Heart right ventricle (tissue), 16 donors: ENCODE data around the gene PPP1R16B. TPM values are rescaled to one million over a fixed set of nuclear protein-coding genes. Genes with fewer than 3 reads are reported as not detected.

ENCODE experiments used
- ATAC-seq, 8 donors: fragments of 200-7000 bp; cut with Tn5 transposase; one replicate each; pipeline ENCODE4 v1.9.1; 2020; ENCODE audit warnings: mild to moderate bottlenecking in 8 of 8, moderate library complexity in 8 of 8, moderate number of reproducible peaks in 1 of 8
- DNase-seq, 2 donors: peaks; one replicate each; pipeline ENCODE4 v3.0.0-alpha.2; 2020
- H3K27ac ChIP-seq, 10 donors: fragments of 200-600 bp; sonication (generic) in 2 of 10; one replicate each; pipeline versions ENCODE4 v1.5.0 to v1.8.0; 2020 to 2022; ENCODE audit warnings: mild to moderate bottlenecking in 3 of 10
- H3K27me3 ChIP-seq, 7 donors: fragments of 200-600 bp; one replicate each; pipeline ENCODE4 v1.8.0; 2021 to 2022; ENCODE audit warnings: mild to moderate bottlenecking in 2 of 7
- H3K36me3 ChIP-seq, 9 donors: fragments of 200-600 bp; sonication (generic) in 1 of 9; one replicate each; pipeline versions ENCODE4 v1.5.0 to v1.8.0; 2020 to 2022; ENCODE audit warnings: mild to moderate bottlenecking in 2 of 9
- H3K4me1 ChIP-seq, 9 donors: fragments of 200-600 bp; sonication (generic) in 1 of 9; one replicate each; pipeline versions ENCODE4 v1.5.0 to v1.8.0; 2020 to 2022; ENCODE audit warnings: mild to moderate bottlenecking in 4 of 9
- H3K4me3 ChIP-seq, 10 donors: fragments of 200-600 bp; sonication (generic) in 2 of 10; one replicate each; pipeline versions ENCODE4 v1.5.0 to v1.8.0; 2020 to 2022; ENCODE audit warnings: mild to moderate bottlenecking in 7 of 10, moderate library complexity in 2 of 10
- H3K9me3 ChIP-seq, 11 donors: fragments of 200-600 bp in 10 of 11; sonication (generic) in 2 of 11; one replicate each; pipeline versions ENCODE4 v1.5.0 to v1.8.0; 2013 to 2022; ENCODE audit warnings: mild to moderate bottlenecking in 2 of 11, control low read depth in 1 of 11, moderate library complexity in 1 of 11
- WGBS, 2 donors: extraction: QIAGEN DNeasy Blood & Tissue Kit; methylation state at CpG; one replicate each; pipeline ENCODE4 v1.1.7; 2013; ENCODE audit warnings: inconsistent platforms in 1 of 2; 5-methylcytosine and 5-hydroxymethylcytosine counted together
- intact Hi-C, 10 donors: fragments of 100-400 bp; cut with DNase I; formaldehyde crosslinking; loops; one replicate each; pipeline versions ENCODE4 v1.11.1 to v1.14.2; 2022
- polyA plus RNA-seq, 2 donors: library from polyadenylated mRNA; stranded (reverse); fragments of 200-250 nt; gene quantifications; one replicate each; pipeline ENCODE4 v1.2.3, GENCODE V29; 2013
- total RNA-seq, 10 donors: library from RNA; stranded (reverse); fragmentation: NEBNext Ultra II Directional in 3 of 10; extraction: Animal tissue kit (Norgen Biotek cat#: 25700) in 3 of 10; gene quantifications; one replicate each; pipeline versions ENCODE4 v1.2.1 to v1.2.4, GENCODE V29; 2021 to 2023
- TF ChIP-seq, protein P1 (sequence below), 9 donors: fragments of 200-600 bp; sonication (generic) in 2 of 9; IDR thresholded peaks; one replicate each; pipeline versions ENCODE4 v1.5.0 to v1.8.0; 2021 to 2022; ENCODE audit warnings: antibody characterized with exemption in 9 of 9, mild to moderate bottlenecking in 5 of 9, moderate library complexity in 1 of 9
- donor health status: Arrhythmogenic right ventricular cardiomyopathy.
- donor health status: ischemic (EF 13 %, LVEDD 7.1; RV severe dilation, severe dysfunction).
- donor health status: healthy with polysubstance abuse.
- donor health status: DM: no; HTN: yes; CAD: no.
- donor health status: DM: no; HTN: no; CAD: no.
- donor health status: ischemic (EF 25% LVEDD 6.9; RV normal size, moderate dysfunction).
- donor health status: ischemic (EF 25% LVEDD 5.7; RV mildly dilated, moderate dysfunction).
- donor health status: healthy.
- donor health status: DM: yes; HTN: yes; CAD: no.
- donor health status: Ischemic cardiomyopathy.
- donor health status: ischemic (EF 35%, LVEDD 5.7; RV mildly dilated, moderate dysfunction).
- donor health status: nonischemic (EF 11% LVEDD 7.7; RV severe dilation, severe dysfunction).
- donor health status: DM: yes; HTN: yes; CAD: no.
- donor health status: PGD.
- donor health status: ischemic (EF 29% LVEDD 5.4; RV normal size, mild dysfunction).
- donor health status: nonischemic (EF 23%, LVEDD 6.1; RV moderate dilation, normal function).

Gene PPP1R16B
- total and polyA plus RNA-seq, 12 donors: 2.5 to 13.8 (median 5.8) TPM

DNA sequence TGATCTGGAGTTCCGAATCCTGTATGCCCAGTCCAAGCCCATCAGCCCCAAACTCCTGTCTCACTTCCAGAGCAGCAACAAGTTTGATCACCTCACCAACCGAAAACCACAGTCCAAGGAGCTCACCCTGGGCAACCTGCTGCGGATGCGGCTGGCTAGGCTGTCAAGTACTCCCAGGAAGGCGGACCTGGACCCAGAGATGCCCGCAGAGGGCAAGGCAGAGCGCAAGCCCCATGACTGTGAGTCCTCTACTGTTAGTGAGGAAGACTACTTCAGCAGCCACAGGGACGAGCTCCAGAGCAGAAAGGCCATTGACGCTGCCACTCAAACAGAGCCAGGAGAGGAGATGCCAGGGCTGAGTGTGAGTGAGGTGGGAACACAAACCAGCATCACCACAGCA, 146.1 kb downstream of the PPP1R16B start:
- WGBS, 2 donors: 96% methylated on average over 9 of the region's 9 CpGs
- H3K4me3 ChIP-seq: no peak overlapping the region
- ATAC-seq (no peak), DNase-seq (no peak)
- no peak overlapping the region for H3K27ac ChIP-seq
- H3K9me3 ChIP-seq: no peaks in the 10 kb centered on the region
- no peaks in the 10 kb centered on the region for H3K27me3 ChIP-seq
- intact Hi-C loops: no loop called here
- H3K36me3 ChIP-seq: peaks cover 0 to 49% (median 0%) of the 10 kb centered on the region in 9 donors
- no peaks in the 10 kb centered on the region for H3K4me1 ChIP-seq
- TF ChIP-seq, protein P1, sequence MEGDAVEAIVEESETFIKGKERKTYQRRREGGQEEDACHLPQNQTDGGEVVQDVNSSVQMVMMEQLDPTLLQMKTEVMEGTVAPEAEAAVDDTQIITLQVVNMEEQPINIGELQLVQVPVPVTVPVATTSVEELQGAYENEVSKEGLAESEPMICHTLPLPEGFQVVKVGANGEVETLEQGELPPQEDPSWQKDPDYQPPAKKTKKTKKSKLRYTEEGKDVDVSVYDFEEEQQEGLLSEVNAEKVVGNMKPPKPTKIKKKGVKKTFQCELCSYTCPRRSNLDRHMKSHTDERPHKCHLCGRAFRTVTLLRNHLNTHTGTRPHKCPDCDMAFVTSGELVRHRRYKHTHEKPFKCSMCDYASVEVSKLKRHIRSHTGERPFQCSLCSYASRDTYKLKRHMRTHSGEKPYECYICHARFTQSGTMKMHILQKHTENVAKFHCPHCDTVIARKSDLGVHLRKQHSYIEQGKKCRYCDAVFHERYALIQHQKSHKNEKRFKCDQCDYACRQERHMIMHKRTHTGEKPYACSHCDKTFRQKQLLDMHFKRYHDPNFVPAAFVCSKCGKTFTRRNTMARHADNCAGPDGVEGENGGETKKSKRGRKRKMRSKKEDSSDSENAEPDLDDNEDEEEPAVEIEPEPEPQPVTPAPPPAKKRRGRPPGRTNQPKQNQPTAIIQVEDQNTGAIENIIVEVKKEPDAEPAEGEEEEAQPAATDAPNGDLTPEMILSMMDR (IDR thresholded peaks at IDR 0.05): no peak

DNA sequence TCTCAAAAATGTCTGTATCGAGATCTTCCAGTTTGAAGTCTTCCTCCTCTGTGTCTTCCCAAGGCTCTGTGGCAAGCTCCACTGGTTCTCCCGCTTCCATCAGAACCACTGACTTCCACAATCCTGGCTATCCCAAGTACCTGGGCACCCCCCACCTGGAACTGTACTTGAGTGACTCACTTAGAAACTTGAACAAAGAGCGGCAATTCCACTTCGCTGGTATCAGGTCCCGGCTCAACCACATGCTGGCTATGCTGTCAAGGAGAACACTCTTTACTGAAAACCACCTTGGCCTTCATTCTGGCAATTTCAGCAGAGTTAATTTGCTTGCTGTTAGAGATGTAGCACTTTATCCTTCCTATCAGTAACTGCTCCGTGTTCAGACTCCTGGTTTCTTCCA, 146.7 kb downstream of the PPP1R16B start:
- Histone ChIP-seq H3K27ac (no peak overlapping the region), H3K4me3 (no peak overlapping the region), H3K4me1 (no peaks in the 10 kb centered on the region), H3K9me3 (no peaks in the 10 kb centered on the region), H3K36me3 (peaks cover 0 to 43% (median 0%) of the 10 kb centered on the region in 9 donors), H3K27me3 (no peaks in the 10 kb centered on the region)
- TF ChIP-seq, protein P1 (IDR thresholded peaks at IDR 0.05): no peak
- WGBS, 2 donors: 97 to 98% methylated on average over 6 of the region's 6 CpGs
- ATAC-seq (no peak), DNase-seq (no peak)
- intact Hi-C loops: no loop called here

DNA sequence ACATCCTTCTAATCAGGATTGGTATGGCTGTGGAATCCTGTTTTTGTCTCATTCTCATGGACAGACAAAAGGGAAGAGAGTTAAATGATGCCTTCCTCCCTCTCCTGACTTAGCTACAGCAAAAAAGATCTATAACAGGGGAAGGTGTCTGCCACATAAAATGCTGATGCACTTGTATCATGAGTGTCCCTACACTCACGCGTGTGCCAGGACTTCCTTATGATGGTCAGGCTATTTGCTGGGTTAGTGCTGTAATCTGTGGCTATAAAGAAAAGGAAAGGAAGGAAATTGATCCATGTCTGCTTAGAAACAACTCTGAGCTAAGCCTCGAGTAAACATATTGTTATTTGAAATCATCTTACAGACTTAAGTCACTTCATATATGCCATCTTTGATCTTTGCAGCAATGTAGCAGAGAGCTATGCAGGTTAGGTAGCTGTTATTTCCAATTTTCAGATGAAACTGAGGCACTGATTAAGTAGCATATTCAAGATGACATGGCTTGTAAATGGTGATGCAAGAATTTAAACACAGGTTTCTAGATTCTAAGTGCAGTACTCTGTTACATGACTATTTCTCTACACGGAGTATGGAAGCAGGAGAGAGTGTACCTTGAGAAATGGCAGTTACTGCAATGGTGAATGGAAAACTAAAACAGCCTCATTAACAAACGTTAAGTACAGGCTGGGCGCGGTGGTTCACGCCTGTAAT, 148.3 kb downstream of the PPP1R16B start:
- no peak for ATAC-seq
- no peaks in the 10 kb centered on the region for H3K27me3 ChIP-seq
- intact Hi-C loops: no loop called here
- DNase-seq: no peak
- TF ChIP-seq, protein P1 (IDR thresholded peaks at IDR 0.05): no peak
- no peaks in the 10 kb centered on the region for H3K9me3 ChIP-seq
- peaks cover 0 to 28% (median 0%) of the 10 kb centered on the region in 9 donors for H3K36me3 ChIP-seq
- H3K27ac ChIP-seq: no peak overlapping the region
- H3K4me1 ChIP-seq: no peaks in the 10 kb centered on the region
- no peak overlapping the region for H3K4me3 ChIP-seq
- WGBS, 2 donors: 93% methylated on average over 8 of the region's 8 CpGs

DNA sequence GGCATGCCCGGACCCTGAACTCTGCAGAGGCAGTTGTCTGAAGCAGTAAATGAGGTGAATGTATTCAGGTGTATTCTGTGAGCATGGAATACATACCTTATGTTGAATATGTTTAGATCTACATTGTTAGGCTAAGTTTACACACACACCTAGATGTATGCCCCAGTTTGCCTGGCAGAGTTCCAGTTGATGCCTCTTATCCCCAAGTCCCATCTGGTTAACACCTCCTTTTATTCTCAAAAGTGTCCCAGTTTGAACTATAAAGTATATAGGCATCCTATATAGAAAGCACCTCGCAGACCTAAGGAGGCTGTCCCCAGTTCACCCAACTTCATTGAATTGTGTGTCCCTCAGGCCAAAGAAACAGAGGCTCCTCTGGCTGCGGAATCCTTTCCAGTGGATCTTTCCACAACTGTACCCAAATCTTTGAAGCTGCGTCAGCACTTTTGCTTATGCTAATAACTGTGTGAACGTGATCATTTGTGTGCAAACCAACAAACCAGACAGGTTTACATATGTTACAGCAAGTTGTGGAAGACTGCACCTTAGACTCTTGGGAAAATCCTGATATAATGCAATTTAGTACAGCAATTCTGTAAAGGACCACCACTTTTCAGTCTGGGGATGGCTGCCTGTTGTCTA, 151.9 kb downstream of the PPP1R16B start:
- TF ChIP-seq, protein P1 (IDR thresholded peaks at IDR 0.05): no peak
- intact Hi-C loops: no loop called here
- WGBS, 2 donors: 94 to 96% methylated on average over 5 of the region's 5 CpGs

More for the DNA sequence above, 151.9 kb downstream of the PPP1R16B start:
- ATAC-seq (no peak), DNase-seq (no peak)
- no peaks in the 10 kb centered on the region for H3K27me3 ChIP-seq
- peaks cover 0 to 13% (median 0%) of the 10 kb centered on the region in 9 donors for H3K36me3 ChIP-seq
- peaks cover 0 to 7% (median 5%) of the 10 kb centered on the region in 9 donors for H3K4me1 ChIP-seq
- H3K4me3 ChIP-seq: no peak overlapping the region
- no peaks in the 10 kb centered on the region for H3K9me3 ChIP-seq
- no peak overlapping the region for H3K27ac ChIP-seq
